ENCODE data around the gene TNRC18. TPM values are rescaled to one million over a fixed set of nuclear protein-coding genes. Genes with fewer than 3 reads are reported as not detected.
A peak's percentile ranks its signal among the peaks of the same experiment; 100 is the strongest.

TNRC18 gene
- total RNA-seq, 1 donor from 2014 or later: 169 TPM

- Mint-ChIP-seq H3K27me3 (no peaks in the 10 kb centered on the region), H3K36me3 (peaks cover 21% of the 10 kb centered on the region), H3K27ac (peak overlapping the region; percentile 31)
Measured at GRCh38 chr7:5404421-5404826, 19.2 kb downstream of the TNRC18 start.

DNA sequence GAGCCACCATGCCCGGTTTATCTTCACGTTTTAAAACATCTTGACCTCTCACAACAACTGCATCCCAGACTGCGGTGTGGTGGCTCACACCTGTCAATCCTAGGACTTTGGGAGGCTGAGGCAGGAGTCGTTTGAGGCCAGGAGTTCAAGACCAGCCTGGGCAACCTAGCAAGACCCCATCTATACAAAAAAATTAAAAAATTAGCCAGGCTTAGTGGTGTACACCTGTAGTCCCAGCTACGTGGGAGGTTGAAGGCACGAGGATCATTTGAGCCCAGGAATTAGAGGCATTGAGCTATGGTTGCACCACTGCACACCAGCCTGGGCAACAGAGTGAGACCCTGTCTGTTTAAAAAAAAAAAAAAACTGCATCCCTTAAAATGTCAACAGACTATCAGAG lies 20.2 kb downstream of the TNRC18 start:
- H3K9me3 Mint-ChIP-seq: no peaks in the 10 kb centered on the region
- DNase-seq (ENCODE audit: extremely low spot score, unreplicated experiment): no peak
- H3K36me3 Mint-ChIP-seq: peaks cover 12% of the 10 kb centered on the region
- H3K4me1 Mint-ChIP-seq (ENCODE audit: unreplicated experiment): peaks cover 15% of the 10 kb centered on the region
- no peaks in the 10 kb centered on the region for H3K27me3 Mint-ChIP-seq
- H3K27ac Mint-ChIP-seq: no peak overlapping the region
- no peak overlapping the region for H3K4me3 Mint-ChIP-seq
- no peak for TF ChIP-seq CTCF (conservative IDR thresholded peaks at IDR 0.05)

More at GRCh38 chr7:5404421-5404826, 19.2 kb downstream of the TNRC18 start:
- no peaks in the 10 kb centered on the region for H3K9me3 Mint-ChIP-seq
- H3K4me1 Mint-ChIP-seq (ENCODE audit: unreplicated experiment): peaks cover 22% of the 10 kb centered on the region
- no peak overlapping the region for H3K4me3 Mint-ChIP-seq
- TF ChIP-seq CTCF (conservative IDR thresholded peaks at IDR 0.05): no peak
- DNase-seq (ENCODE audit: extremely low spot score, unreplicated experiment): no peak

- Mint-ChIP-seq H3K36me3 (peaks cover 15% of the 10 kb centered on the region), H3K4me3 (no peak overlapping the region), H3K9me3 (no peaks in the 10 kb centered on the region), H3K4me1 (ENCODE audit: unreplicated experiment) (peaks cover 10% of the 10 kb centered on the region), H3K27me3 (no peaks in the 10 kb centered on the region), H3K27ac (peak overlapping the region; percentile 71)
- no peak for DNase-seq (ENCODE audit: extremely low spot score, unreplicated experiment)
- no peak for TF ChIP-seq CTCF (conservative IDR thresholded peaks at IDR 0.05)
Measured at GRCh38 chr7:5397736-5398135, 25.9 kb downstream of the TNRC18 start.

- TF ChIP-seq CTCF (conservative IDR thresholded peaks at IDR 0.05): no peak
- DNase-seq (ENCODE audit: extremely low spot score, unreplicated experiment): no peak
- peak overlapping the region; percentile 71 for H3K27ac Mint-ChIP-seq
- H3K36me3 Mint-ChIP-seq: peaks cover 17% of the 10 kb centered on the region
- H3K4me1 Mint-ChIP-seq (ENCODE audit: unreplicated experiment): peaks cover 10% of the 10 kb centered on the region
- H3K4me3 Mint-ChIP-seq: no peak overlapping the region
- H3K9me3 Mint-ChIP-seq: no peaks in the 10 kb centered on the region
- H3K27me3 Mint-ChIP-seq: no peaks in the 10 kb centered on the region
Measured at GRCh38 chr7:5396999-5397663, 26.5 kb downstream of the TNRC18 start.

DNA sequence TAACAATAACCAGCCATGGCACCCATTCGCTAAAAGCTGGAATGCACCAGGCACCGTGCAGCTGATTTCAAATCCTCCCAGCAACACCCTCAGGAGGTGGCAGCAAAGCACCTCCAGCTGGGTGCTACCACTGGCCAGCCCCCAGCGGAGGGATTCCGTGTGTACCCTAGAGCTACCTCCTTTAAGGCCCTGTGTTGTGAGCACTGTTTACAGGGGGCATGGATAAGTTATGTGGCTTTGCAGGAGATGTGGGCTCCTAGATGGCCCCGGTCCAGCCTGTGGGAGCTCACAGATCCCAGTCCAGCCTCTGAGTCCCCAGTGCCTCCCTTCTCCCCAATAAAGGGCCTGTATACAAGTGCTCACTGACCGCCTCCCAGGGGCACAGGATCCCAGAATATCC lies 27.1 kb downstream of the TNRC18 start:
- H3K9me3 Mint-ChIP-seq: no peaks in the 10 kb centered on the region
- no peak for DNase-seq (ENCODE audit: extremely low spot score, unreplicated experiment)
- no peak overlapping the region for H3K4me3 Mint-ChIP-seq
- H3K36me3 Mint-ChIP-seq: peaks cover 17% of the 10 kb centered on the region
- no peaks in the 10 kb centered on the region for H3K27me3 Mint-ChIP-seq
- H3K27ac Mint-ChIP-seq: no peak overlapping the region
- H3K4me1 Mint-ChIP-seq (ENCODE audit: unreplicated experiment): peaks cover 10% of the 10 kb centered on the region
- no peak for TF ChIP-seq CTCF (conservative IDR thresholded peaks at IDR 0.05)
